Gastrocnemius medialis (tissue), 4 donors: ENCODE results near the gene PRIMA1.

Experiments
- CTCF ChIP-seq, 5 experiments: fragments of 450-650 bp in 3 of 5; fragments of 200-600 bp in 2 of 5; sonication (generic) in 2 of 5; IDR thresholded peaks in 4 of 5; conservative IDR thresholded peaks in 1 of 5; 1 replicate in 4 of 5; 2 replicates in 1 of 5; pipeline ENCODE4 v1.5.1; 2016 to 2019; ENCODE audit warnings: antibody characterized with exemption in 5 of 5, mild to moderate bottlenecking in 3 of 5, moderate library complexity in 3 of 5
- POLR2A ChIP-seq, 2 donors: fragments of 450-650 bp; IDR thresholded peaks; one replicate each; pipeline ENCODE4 v1.6.1; 2017; ENCODE audit warnings: antibody characterized with exemption in 2 of 2, mild to moderate bottlenecking in 2 of 2, moderate library complexity in 2 of 2

GRCh38 chr14:93787465-93788292 lies 606 bp downstream of the PRIMA1 start:
- no peak for TF ChIP-seq CTCF (IDR thresholded peaks at IDR 0.05 in 4 of 5, conservative IDR thresholded peaks at IDR 0.05 in 1 of 5)
- TF ChIP-seq POLR2A (IDR thresholded peaks at IDR 0.05), result no peak
